GM12801 (cell line): ENCODE data around the gene SPATA17.

Experiments
- CTCF ChIP-seq: IDR thresholded peaks from one replicate; pipeline ENCODE4 v1.5.1; 2011; ENCODE audit warnings: control low read depth; ENCODE audit not compliant: insufficient read length; ENCODE audit errors: extremely low read depth

The SPATA17 gene

GRCh38 chr1:217614200-217614712, 16.9 kb upstream of the SPATA17 start:
- no peak for TF ChIP-seq CTCF

GRCh38 chr1:217617126-217617525, 14.0 kb upstream of the SPATA17 start:
- TF ChIP-seq CTCF = no peak

- TF ChIP-seq CTCF = no peak
These were observed 10.3 kb upstream of the SPATA17 start for GRCh38 chr1:217620814-217621213.

- TF ChIP-seq CTCF = no peak
These were observed 9.1 kb upstream of the SPATA17 start for GRCh38 chr1:217622042-217622441.

- TF ChIP-seq CTCF = no peak
These were observed 4.8 kb upstream of the SPATA17 start for GRCh38 chr1:217626321-217626720.

GRCh38 chr1:217627431-217627830, 3.7 kb upstream of the SPATA17 start:
- TF ChIP-seq CTCF = no peak

- no peak for TF ChIP-seq CTCF
These were observed 11.3 kb downstream of the SPATA17 start for GRCh38 chr1:217642455-217642854.

GRCh38 chr1:217647791-217648190, 16.6 kb downstream of the SPATA17 start:
- no peak for TF ChIP-seq CTCF
